Neural progenitor cell (in vitro differentiated cells): ENCODE results near the gene NSG2. TPM values are rescaled to one million over a fixed set of nuclear protein-coding genes. Genes with fewer than 3 reads are reported as not detected.
"Not testable (repeated sequence)": the region's sequence is repeated elsewhere in the genome, so short reads cannot be mapped to it uniquely, and the experiment has no call there.

Experiments used
- DNase-seq: peaks from one replicate; pipeline ENCODE4 v3.0.0-alpha.2; 2016; ENCODE audit warnings: low spot score
- H2AFZ ChIP-seq: fragments of 200-600 bp; sonication (generic); replicated peaks from 2 replicates; pipeline ENCODE4 v1.6.1; 2016; ENCODE audit warnings: antibody characterized with exemption
- H3F3A ChIP-seq: fragments of 200-600 bp; sonication (generic); 2 replicates; pipeline ENCODE4 v1.6.1; 2016; ENCODE audit warnings: antibody characterized with exemption, low read depth
- H3K27ac ChIP-seq: fragments of 200-600 bp; sonication (generic); 2 replicates; pipeline ENCODE4 v1.5.1; 2016; ENCODE audit warnings: mild to moderate bottlenecking
- H3K27me3 ChIP-seq: fragments of 200-600 bp; sonication (generic); 2 replicates; pipeline ENCODE4 v1.6.1; 2016; ENCODE audit warnings: mild to moderate bottlenecking, moderate library complexity
- H3K36me3 ChIP-seq: fragments of 200-600 bp; sonication (generic); 2 replicates; pipeline ENCODE4 v1.5.1; 2016
- H3K4me1 ChIP-seq: fragments of 200-600 bp; sonication (generic); 2 replicates; pipeline ENCODE4 v1.6.1; 2016; ENCODE audit warnings: mixed run types
- H3K4me2 ChIP-seq: fragments of 200-600 bp; sonication (generic); 2 replicates; pipeline ENCODE4 v1.6.1; 2016
- H3K4me3 ChIP-seq: fragments of 200-600 bp; sonication (generic); 2 replicates; pipeline ENCODE4 v1.5.1; 2016
- H3K79me2 ChIP-seq: fragments of 200-600 bp; sonication (generic); 2 replicates; pipeline ENCODE4 v1.6.1; 2016; ENCODE audit warnings: low read depth
- H3K9ac ChIP-seq: fragments of 200-600 bp; sonication (generic); 2 replicates; pipeline ENCODE4 v1.6.1; 2016
- H3K9me3 ChIP-seq: fragments of 200-600 bp; sonication (generic); 2 replicates; pipeline ENCODE4 v1.5.1; 2016; ENCODE audit warnings: low read depth
- H4K20me1 ChIP-seq: fragments of 200-600 bp; sonication (generic); 2 replicates; pipeline ENCODE4 v1.6.1; 2016; ENCODE audit warnings: low read depth
- H3K27ac Mint-ChIP-seq: 3 replicates; pipeline ENCODE4 v1.8.0; 2021; ENCODE audit warnings: mixed read lengths
- H3K27me3 Mint-ChIP-seq: 2 replicates; pipeline ENCODE4 v1.8.0; 2022; ENCODE audit warnings: low read depth, mild to moderate bottlenecking, inconsistent platforms, moderate library complexity, mixed read lengths; ENCODE audit not compliant: insufficient read depth
- H3K36me3 Mint-ChIP-seq: 3 replicates; pipeline ENCODE4 v1.8.0; 2021; ENCODE audit warnings: mixed read lengths
- H3K4me1 Mint-ChIP-seq: 3 replicates; pipeline ENCODE4 v1.8.0; 2021; ENCODE audit warnings: mixed read lengths
- H3K4me3 Mint-ChIP-seq: 3 replicates; pipeline ENCODE4 v1.8.0; 2021; ENCODE audit warnings: mild to moderate bottlenecking, moderate library complexity, mixed read lengths
- H3K9me3 Mint-ChIP-seq: 3 replicates; pipeline ENCODE4 v1.8.0; 2020; ENCODE audit warnings: mixed read lengths
- CTCF ChIP-seq: fragments of 200-600 bp; sonication (generic); IDR thresholded peaks from 2 replicates; pipeline ENCODE4 v1.5.1; 2017; ENCODE audit warnings: antibody characterized with exemption, mild to moderate bottlenecking
- EZH2 ChIP-seq: fragments of 200-600 bp; sonication (generic); IDR thresholded peaks from 2 replicates; pipeline ENCODE4 v1.6.1; 2017; ENCODE audit warnings: antibody characterized with exemption, mild to moderate bottlenecking, moderate library complexity
- EZH2phosphoT487 ChIP-seq: fragments of 200-600 bp; sonication (generic); IDR thresholded peaks from 2 replicates; pipeline ENCODE4 v1.6.1; 2017; ENCODE audit warnings: antibody characterized with exemption
- total RNA-seq: library from RNA; depleted of rRNA; stranded (reverse); fragments of >200 nt; gene quantifications from 2 replicates; pipeline ENCODE4 v1.2.3, GENCODE V29; 2015; ENCODE audit warnings: low replicate concordance

NSG2 gene
- total RNA-seq, 1 donor from 2014 or later: 0.11 TPM

DNA sequence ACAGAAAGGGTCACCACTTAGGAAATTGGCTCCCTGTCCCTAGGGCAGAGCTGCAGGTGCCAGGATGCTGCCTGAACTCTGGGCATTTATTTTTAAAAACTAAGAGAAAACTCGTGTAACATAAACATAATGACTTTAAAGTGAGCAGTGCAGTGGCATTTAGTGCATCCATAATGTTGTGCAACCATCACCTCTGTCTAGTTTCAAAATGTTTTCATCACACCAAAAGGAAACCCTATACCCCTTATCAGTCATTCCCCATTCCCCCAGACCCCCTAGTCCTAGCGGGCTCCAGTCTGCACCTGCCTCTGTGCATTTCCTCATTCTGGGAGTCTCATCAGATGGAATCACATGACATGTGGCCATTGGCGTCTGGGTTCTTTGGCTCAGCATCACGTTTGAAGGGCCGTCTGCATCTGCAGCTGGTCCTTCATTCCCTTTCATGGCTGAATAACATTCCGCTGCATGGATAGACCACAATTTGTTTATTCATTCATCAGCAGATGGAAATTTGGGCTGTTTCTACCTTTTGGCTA, 55.8 kb downstream of the NSG2 start:
- no peaks in the 10 kb centered on the region for H3K9me3 Mint-ChIP-seq
- Histone ChIP-seq H3K9ac (no peak overlapping the region), H3K9me3 (no peaks in the 10 kb centered on the region), H3K36me3 (no peaks in the 10 kb centered on the region), H3K27ac (no peak overlapping the region), H3K27me3 (no peaks in the 10 kb centered on the region), H3K79me2 (no peaks in the 10 kb centered on the region), H4K20me1 (no peaks in the 10 kb centered on the region), H3K4me2 (no peak overlapping the region), H2AFZ (no peak overlapping the region), H3F3A (no peaks in the 10 kb centered on the region), H3K4me1 (no peaks in the 10 kb centered on the region), H3K4me3 (no peak overlapping the region)
- DNase-seq: no peak
- H3K4me3 Mint-ChIP-seq: no peak overlapping the region
- TF ChIP-seq CTCF (no peak), EZH2 (no peak), EZH2phosphoT487 (no peak)
- no peaks in the 10 kb centered on the region for H3K36me3 Mint-ChIP-seq
- no peak overlapping the region for H3K27ac Mint-ChIP-seq
- no peaks in the 10 kb centered on the region for H3K4me1 Mint-ChIP-seq
- H3K27me3 Mint-ChIP-seq: peaks cover 2% of the 10 kb centered on the region

GRCh38 chr5:174102574-174102973, 57.1 kb downstream of the NSG2 start:
- not testable (repeated sequence) for H3K4me2 ChIP-seq, H3K36me3 Mint-ChIP-seq, H3K4me3 Mint-ChIP-seq

GRCh38 chr5:174106997-174107655, 61.6 kb downstream of the NSG2 start:
- H3K4me3 ChIP-seq: no peak overlapping the region
- H3K27ac ChIP-seq: no peak overlapping the region
- H2AFZ ChIP-seq: peak overlapping the region; percentile 18

More at GRCh38 chr5:174102574-174102973, 57.1 kb downstream of the NSG2 start:
- not testable (repeated sequence) for H3K27me3 Mint-ChIP-seq, H3K36me3 ChIP-seq, H3K9ac ChIP-seq, H3K4me3 ChIP-seq, H3K27ac Mint-ChIP-seq, H4K20me1 ChIP-seq, H3K4me1 Mint-ChIP-seq, H3K27ac ChIP-seq, H3K9me3 Mint-ChIP-seq, H3K9me3 ChIP-seq, H3K27me3 ChIP-seq, DNase-seq, H3K4me1 ChIP-seq, H3K79me2 ChIP-seq, H2AFZ ChIP-seq, H3F3A ChIP-seq

More at GRCh38 chr5:174106997-174107655, 61.6 kb downstream of the NSG2 start:
- peak; percentile 31 for DNase-seq
- peaks cover 5% of the 10 kb centered on the region for H3K27me3 Mint-ChIP-seq
- H3K27me3 ChIP-seq: no peaks in the 10 kb centered on the region
- H3K27ac Mint-ChIP-seq: no peak overlapping the region
- no peaks in the 10 kb centered on the region for H3K9me3 Mint-ChIP-seq
- H4K20me1 ChIP-seq: no peaks in the 10 kb centered on the region
- no peaks in the 10 kb centered on the region for H3K36me3 Mint-ChIP-seq
- H3K36me3 ChIP-seq: no peaks in the 10 kb centered on the region
- no peak overlapping the region for H3K4me2 ChIP-seq
- H3F3A ChIP-seq: no peaks in the 10 kb centered on the region
- H3K4me1 Mint-ChIP-seq: peaks cover 19% of the 10 kb centered on the region
- TF ChIP-seq EZH2: no peak
- TF ChIP-seq EZH2phosphoT487: no peak
- TF ChIP-seq CTCF: no peak
- no peaks in the 10 kb centered on the region for H3K9me3 ChIP-seq
- H3K79me2 ChIP-seq: no peaks in the 10 kb centered on the region
- peaks cover 9% of the 10 kb centered on the region for H3K4me1 ChIP-seq
- H3K9ac ChIP-seq: no peak overlapping the region
- no peak overlapping the region for H3K4me3 Mint-ChIP-seq
